ENCODE measurements around the gene CASQ1.

Gene CASQ1

DNA sequence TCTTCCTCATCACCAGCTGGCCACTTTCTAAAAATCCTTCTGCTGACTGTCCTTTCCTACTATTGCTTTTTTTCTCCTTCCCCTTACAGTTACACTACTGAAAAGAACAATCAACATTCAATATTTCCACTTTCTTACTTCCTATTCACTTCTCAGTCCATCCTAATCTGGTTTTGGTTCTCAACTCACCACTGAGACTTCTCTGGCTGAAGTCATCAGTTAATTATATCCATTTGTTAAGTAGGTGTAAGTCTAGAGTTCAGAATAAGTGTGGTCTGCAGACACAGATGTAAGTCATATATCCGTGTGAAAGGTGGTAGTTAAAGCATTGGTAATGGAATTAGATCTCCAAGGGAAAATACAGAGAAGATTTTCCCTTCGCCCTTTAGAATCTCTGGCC, 36.2 kb downstream of the CASQ1 start:
- no peak for DNase-seq (ENCODE audit: low read depth in 2 of 2)

- no peak for DNase-seq (ENCODE audit: low read depth in 2 of 2)
These were observed 36.7 kb downstream of the CASQ1 start for GRCh38 chr1:160227034-160227433.

DNA sequence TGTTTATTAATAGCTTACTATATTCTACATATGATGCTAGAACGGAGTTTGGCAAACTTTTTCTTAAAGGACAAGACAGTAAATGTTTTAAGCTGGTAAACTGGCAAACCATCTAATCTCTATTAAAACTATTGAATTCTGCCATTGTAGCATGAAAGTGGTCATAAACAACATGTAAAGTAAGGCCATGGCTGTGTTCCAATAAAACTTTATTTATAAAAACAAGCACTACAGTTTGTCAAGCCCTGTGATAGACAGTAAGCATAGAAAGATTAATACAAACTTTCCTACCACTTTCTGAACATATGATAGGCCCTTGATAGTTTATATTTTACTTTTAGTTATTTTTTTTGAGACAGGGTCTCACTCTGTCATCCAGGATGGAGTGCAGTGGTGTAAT, 37.2 kb downstream of the CASQ1 start:
- no peak for DNase-seq (ENCODE audit: low read depth in 2 of 2)

- no peak for DNase-seq (ENCODE audit: low read depth in 2 of 2)
These were observed 38.1 kb downstream of the CASQ1 start for GRCh38 chr1:160228431-160228830.

DNA sequence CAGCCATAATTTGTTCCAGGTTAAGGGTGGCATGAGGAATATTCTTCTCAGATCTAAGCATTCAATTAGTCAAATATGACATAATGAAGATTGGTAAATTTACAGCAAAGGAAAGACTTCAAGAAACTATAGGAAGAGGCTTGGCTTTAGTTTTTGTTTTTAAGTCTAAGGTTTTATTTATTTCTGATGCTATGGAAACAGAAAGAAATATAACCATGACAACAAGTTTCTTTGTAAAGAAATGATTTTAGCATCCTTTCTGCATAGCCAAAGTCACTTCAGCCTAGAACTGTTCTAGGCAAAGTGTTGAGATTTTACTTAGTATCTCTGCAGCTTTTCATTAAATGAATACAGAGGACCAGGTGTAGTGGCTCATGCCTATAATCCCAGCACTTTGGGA, 42.5 kb downstream of the CASQ1 start:
- DNase-seq (ENCODE audit: low read depth in 2 of 2): no peak

- DNase-seq (ENCODE audit: low read depth in 2 of 2): no peak
These were observed 46.4 kb downstream of the CASQ1 start for GRCh38 chr1:160236806-160237205.

GRCh38 chr1:160237558-160237957, 47.2 kb downstream of the CASQ1 start:
- DNase-seq (ENCODE audit: low read depth in 2 of 2): no peak

- DNase-seq (ENCODE audit: low read depth in 2 of 2): no peak
These were observed 48.0 kb downstream of the CASQ1 start for GRCh38 chr1:160238408-160238807.

- no peak for DNase-seq (ENCODE audit: low read depth in 2 of 2)
These were observed 49.4 kb downstream of the CASQ1 start for GRCh38 chr1:160239582-160240299.

GRCh38 chr1:160243767-160244166, 53.4 kb downstream of the CASQ1 start:
- DNase-seq (ENCODE audit: low read depth in 2 of 2): no peak

DNA sequence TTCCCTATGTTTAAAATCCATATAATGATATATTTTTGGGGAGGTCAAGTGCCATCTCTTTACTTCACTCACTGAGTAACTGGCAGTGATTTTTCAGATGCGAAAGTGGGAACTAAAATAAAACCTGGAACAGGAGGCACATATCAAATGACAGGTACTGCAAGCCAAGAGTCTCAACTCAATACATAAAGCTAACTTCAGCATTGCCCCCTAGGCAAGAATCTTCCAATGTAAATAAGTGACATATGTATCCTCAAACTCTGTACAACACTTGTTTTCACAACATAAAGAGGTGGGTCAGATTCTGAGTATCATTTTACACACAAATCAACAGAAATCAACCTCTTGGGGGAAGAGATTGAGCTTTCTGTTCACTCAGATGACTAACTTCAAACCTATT, 53.8 kb downstream of the CASQ1 start:
- no peak for DNase-seq (ENCODE audit: low read depth in 2 of 2)

GRCh38 chr1:160245434-160245833, 55.1 kb downstream of the CASQ1 start:
- no peak for DNase-seq (ENCODE audit: low read depth in 2 of 2)

- DNase-seq (ENCODE audit: low read depth in 2 of 2): no peak
These were observed 56.7 kb downstream of the CASQ1 start for GRCh38 chr1:160247053-160247452.

DNA sequence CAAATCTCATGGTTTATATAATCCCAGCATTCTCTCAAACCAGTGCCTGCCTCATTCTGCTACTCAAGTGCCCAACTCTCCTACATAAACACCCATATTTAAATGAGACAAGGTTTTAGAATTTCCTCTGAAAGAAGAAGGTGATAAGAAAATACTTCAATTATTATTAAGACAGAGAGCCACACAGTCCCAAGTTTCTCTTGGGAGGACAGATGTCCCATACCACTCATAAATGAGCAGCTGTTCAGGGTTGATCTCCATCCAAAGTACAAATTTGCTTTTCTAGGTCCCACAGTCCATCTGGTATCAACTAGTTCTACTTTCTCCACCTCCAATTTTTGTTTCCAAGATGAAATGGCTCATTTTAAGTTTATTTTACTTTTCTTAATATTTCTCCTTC, 60.6 kb downstream of the CASQ1 start:
- DNase-seq (ENCODE audit: low read depth in 2 of 2): no peak

Measured in stimulated activated CD8-positive, alpha-beta memory T cell treated with anti-CD3 and anti-CD28 coated beads, Interleukin-7, amount 100 ng/mL, for 4 hours (primary cell).